Naive B cell (primary cell): ENCODE measurements around the gene LIMS2. TPM values are rescaled to one million over a fixed set of nuclear protein-coding genes. Genes with fewer than 3 reads are reported as not detected.
A peak's percentile ranks its signal among the peaks of the same experiment; 100 is the strongest.

Experiments used
- ATAC-seq, 2 donors: fragments of 150-1000 bp; cut with Tn5 transposase; 2 replicates each; pipeline ENCODE4 v1.10.0; 2021; ENCODE audit warnings: low read depth in 2 of 2, mild to moderate bottlenecking in 2 of 2, moderate library complexity in 2 of 2
- DNase-seq: peaks from one replicate; pipeline ENCODE4 v3.0.0; 2022
- H3K27ac Mint-ChIP-seq, 6 donors: one replicate each; pipeline ENCODE4 v1.8.0; 2020 to 2022; ENCODE audit warnings: mild to moderate bottlenecking in 6 of 6, mixed read lengths in 6 of 6, moderate library complexity in 5 of 6, inconsistent platforms in 2 of 6
- H3K27me3 Mint-ChIP-seq, 3 donors: one replicate each; pipeline ENCODE4 v1.8.0; 2021 to 2022; ENCODE audit warnings: mixed read lengths in 3 of 3, mild to moderate bottlenecking in 1 of 3
- H3K36me3 Mint-ChIP-seq, 2 donors: one replicate each; pipeline ENCODE4 v1.8.0; 2020 to 2022; ENCODE audit warnings: mixed read lengths in 2 of 2, inconsistent platforms in 1 of 2, mild to moderate bottlenecking in 1 of 2
- H3K4me1 Mint-ChIP-seq, 3 donors: one replicate each; pipeline ENCODE4 v1.8.0; 2020 to 2022; ENCODE audit warnings: mixed read lengths in 3 of 3, inconsistent platforms in 1 of 3, mild to moderate bottlenecking in 1 of 3, moderate library complexity in 1 of 3
- H3K4me3 Mint-ChIP-seq, 8 donors: one replicate each; pipeline ENCODE4 v1.8.0; 2020 to 2022; ENCODE audit warnings: mild to moderate bottlenecking in 8 of 8, mixed read lengths in 8 of 8, moderate library complexity in 8 of 8, inconsistent platforms in 2 of 8
- H3K9me3 Mint-ChIP-seq, 7 donors: one replicate each; pipeline ENCODE4 v1.8.0; 2020 to 2022; ENCODE audit warnings: mixed read lengths in 7 of 7, mild to moderate bottlenecking in 5 of 7, inconsistent platforms in 2 of 7, moderate library complexity in 1 of 7
- polyA plus RNA-seq, 6 donors: library from polyadenylated mRNA; unstranded; fragments of 300-500 nt; fragmentation: Illumina TruSeq; gene quantifications; one replicate each; pipeline ENCODE4 v1.2.3, GENCODE V29; 2021; ENCODE audit warnings: low read depth in 6 of 6

The LIMS2 gene
- polyA plus RNA-seq, 6 donors from 2014 or later = 11.2 to 60.4 (median 27.7) TPM

- peaks cover 47 to 68% (median 55%) of the 10 kb centered on the region in 3 donors for H3K4me1 Mint-ChIP-seq
Measured at GRCh38 chr2:127641133-127641532, 34.2 kb downstream of the LIMS2 start.

DNA sequence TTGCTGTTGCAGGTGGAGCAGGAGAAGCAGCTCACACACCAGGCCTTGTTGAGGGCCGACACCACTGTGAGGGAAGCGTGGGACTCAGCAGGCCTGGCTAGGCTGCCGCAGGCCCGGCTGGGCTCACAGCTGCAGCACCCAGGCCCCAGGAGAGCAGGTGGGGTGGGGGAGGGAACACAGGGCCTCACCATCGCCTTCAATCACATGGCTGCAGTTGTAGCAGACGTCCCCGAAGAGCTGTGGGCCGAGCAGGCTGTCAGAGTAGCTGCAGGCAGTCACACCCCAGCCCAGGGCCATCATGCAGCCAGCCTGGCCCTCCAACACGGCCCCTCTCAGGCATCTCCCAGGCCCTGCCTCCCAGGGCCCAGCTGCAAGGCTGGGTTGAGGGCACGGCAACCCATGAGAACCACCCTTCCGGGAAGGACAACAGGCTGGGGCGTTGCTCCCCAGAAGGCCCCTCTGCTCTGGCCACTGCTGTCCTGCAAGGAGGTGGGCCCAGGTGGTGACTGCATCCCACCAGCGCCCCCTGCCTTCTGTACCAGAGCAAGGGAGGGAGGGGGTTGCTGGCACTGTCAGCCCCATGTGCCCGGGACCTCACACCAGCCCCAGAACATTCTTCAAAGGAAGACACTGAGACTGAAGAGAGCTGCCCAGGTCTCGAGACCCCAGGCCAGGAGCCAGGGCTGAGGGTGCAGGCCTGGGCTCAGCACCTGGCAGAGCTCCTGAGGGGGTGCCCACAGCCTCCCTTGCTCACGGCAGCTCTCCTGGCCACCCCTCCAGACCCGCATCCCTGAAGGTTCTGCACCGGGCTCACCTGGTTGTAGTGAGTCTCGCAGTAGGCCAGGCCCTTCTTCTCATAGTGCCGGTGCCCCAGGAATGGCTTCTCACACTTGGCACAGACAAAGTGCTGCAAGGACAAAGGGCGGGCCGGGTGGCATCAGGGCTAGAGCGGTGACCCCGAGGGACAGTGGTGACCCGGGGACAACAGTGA lies 35.0 kb downstream of the LIMS2 start:
- no peaks in the 10 kb centered on the region for H3K36me3 Mint-ChIP-seq
- ATAC-seq (peak; percentile 76 to 81), DNase-seq (peak; percentile 70)

More at GRCh38 chr2:127641133-127641532, 34.2 kb downstream of the LIMS2 start:
- peak overlapping the region in 3 of 6 donors; percentile 69 to 87 (median 76) for H3K27ac Mint-ChIP-seq
- ATAC-seq (no peak), DNase-seq (no peak)
- H3K36me3 Mint-ChIP-seq = no peaks in the 10 kb centered on the region
- peak overlapping the region in 4 of 8 donors; percentile 20 to 72 (median 66) for H3K4me3 Mint-ChIP-seq
- H3K27me3 Mint-ChIP-seq = no peaks in the 10 kb centered on the region
- no peaks in the 10 kb centered on the region for H3K9me3 Mint-ChIP-seq

GRCh38 chr2:127639111-127639474 lies 36.2 kb downstream of the LIMS2 start:
- Mint-ChIP-seq H3K4me3 (peak overlapping the region in 6 of 8 donors; percentile 11 to 85 (median 71)), H3K4me1 (peaks cover 59 to 81% (median 74%) of the 10 kb centered on the region in 3 donors), H3K36me3 (no peaks in the 10 kb centered on the region), H3K9me3 (no peaks in the 10 kb centered on the region), H3K27me3 (no peaks in the 10 kb centered on the region), H3K27ac (peak overlapping the region in 5 of 6 donors; percentile 82 to 98 (median 89))
- DNase-seq (no peak), ATAC-seq (no peak)

More for the DNA sequence above, 35.0 kb downstream of the LIMS2 start:
- H3K27ac Mint-ChIP-seq = peak overlapping the region in 5 of 6 donors; percentile 59 to 94 (median 92)
- H3K4me3 Mint-ChIP-seq = peak overlapping the region in 6 of 8 donors; percentile 15 to 85 (median 66)
- peaks cover 47 to 76% (median 63%) of the 10 kb centered on the region in 3 donors for H3K4me1 Mint-ChIP-seq
- no peaks in the 10 kb centered on the region for H3K9me3 Mint-ChIP-seq
- H3K27me3 Mint-ChIP-seq = no peaks in the 10 kb centered on the region

- H3K4me3 Mint-ChIP-seq = peak overlapping the region in 7 of 8 donors; percentile 66 to 89 (median 78)
- peak overlapping the region in 5 of 6 donors; percentile 87 to 98 (median 92) for H3K27ac Mint-ChIP-seq
- ATAC-seq (peak; percentile 11), DNase-seq (no peak)
- H3K9me3 Mint-ChIP-seq = no peaks in the 10 kb centered on the region
- no peaks in the 10 kb centered on the region for H3K27me3 Mint-ChIP-seq
- H3K4me1 Mint-ChIP-seq = peaks cover 61 to 81% (median 79%) of the 10 kb centered on the region in 3 donors
- no peaks in the 10 kb centered on the region for H3K36me3 Mint-ChIP-seq
Measured at GRCh38 chr2:127638361-127639110, 36.8 kb downstream of the LIMS2 start.

GRCh38 chr2:127637725-127638252 lies 37.5 kb downstream of the LIMS2 start:
- no peak for DNase-seq
- Mint-ChIP-seq H3K36me3 (no peaks in the 10 kb centered on the region), H3K4me1 (peaks cover 68 to 89% (median 84%) of the 10 kb centered on the region in 3 donors), H3K27me3 (no peaks in the 10 kb centered on the region), H3K4me3 (peak overlapping the region in 7 of 8 donors; percentile 72 to 92 (median 80)), H3K9me3 (no peaks in the 10 kb centered on the region), H3K27ac (peak overlapping the region in 4 of 6 donors; percentile 87 to 94 (median 90))
- no peak for ATAC-seq

- no peak for DNase-seq
- Mint-ChIP-seq H3K27me3 (no peaks in the 10 kb centered on the region), H3K9me3 (no peaks in the 10 kb centered on the region), H3K4me3 (peak overlapping the region in 7 of 8 donors; percentile 12 to 92 (median 36)), H3K36me3 (no peaks in the 10 kb centered on the region), H3K27ac (peak overlapping the region in 3 of 6 donors; percentile 60 to 92 (median 87)), H3K4me1 (peaks cover 68 to 91% (median 88%) of the 10 kb centered on the region in 3 donors)
- ATAC-seq = no peak
Measured at GRCh38 chr2:127637236-127637630, 38.1 kb downstream of the LIMS2 start.

GRCh38 chr2:127636248-127637235 lies 38.8 kb downstream of the LIMS2 start:
- peaks cover 66 to 89% (median 85%) of the 10 kb centered on the region in 3 donors for H3K4me1 Mint-ChIP-seq
- H3K4me3 Mint-ChIP-seq = peak overlapping the region in 7 of 8 donors; percentile 35 to 75 (median 53)
- DNase-seq (no peak), ATAC-seq (no peak)
- no peaks in the 10 kb centered on the region for H3K27me3 Mint-ChIP-seq
- H3K36me3 Mint-ChIP-seq = no peaks in the 10 kb centered on the region
- peak overlapping the region in 5 of 6 donors; percentile 33 to 91 (median 60) for H3K27ac Mint-ChIP-seq
- no peaks in the 10 kb centered on the region for H3K9me3 Mint-ChIP-seq

DNA sequence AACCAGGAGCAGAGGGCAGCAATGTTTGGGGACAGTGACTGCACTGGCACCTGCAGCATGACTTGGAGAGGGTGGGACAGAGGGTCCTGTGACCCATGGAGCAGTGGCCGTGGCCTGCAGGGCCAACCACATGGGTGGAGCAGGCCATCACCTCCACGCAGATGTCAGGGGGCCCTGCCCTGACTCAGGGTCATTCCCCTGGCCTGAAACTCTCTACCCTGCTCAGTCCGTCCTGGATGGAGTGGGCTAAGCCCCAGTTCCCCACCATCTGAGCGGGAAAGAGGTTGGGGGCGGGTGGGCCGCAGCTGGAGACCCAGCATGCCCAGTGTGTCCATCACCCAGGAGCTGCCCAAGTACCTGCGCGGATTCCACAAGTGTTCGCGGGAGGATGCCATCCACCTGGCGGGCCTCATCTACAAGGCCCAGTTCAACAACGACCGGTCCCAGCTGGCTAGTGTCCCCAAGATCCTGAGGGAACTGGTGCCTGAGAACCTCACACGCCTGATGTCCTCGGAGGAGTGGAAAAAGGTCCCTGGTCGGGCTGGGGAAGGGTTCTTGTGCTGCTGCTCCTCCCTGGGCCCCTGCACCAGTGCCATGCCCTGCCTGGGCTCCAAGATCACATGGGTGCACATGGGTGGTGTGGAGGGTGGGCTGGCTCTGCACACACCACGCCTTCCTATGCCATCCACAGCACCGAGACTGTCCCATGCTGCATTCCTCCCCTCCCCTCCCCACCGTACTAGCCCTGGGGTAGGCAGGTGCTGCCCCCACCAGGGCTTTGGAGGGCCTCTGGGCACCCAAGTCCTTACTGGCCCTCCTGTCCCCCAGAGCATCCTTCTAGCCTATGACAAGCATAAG lies 39.7 kb downstream of the LIMS2 start:
- peaks cover 72 to 92% (median 90%) of the 10 kb centered on the region in 3 donors for H3K4me1 Mint-ChIP-seq
- H3K9me3 Mint-ChIP-seq = no peaks in the 10 kb centered on the region
- no peak for DNase-seq
- no peak for ATAC-seq
- H3K36me3 Mint-ChIP-seq = no peaks in the 10 kb centered on the region
- H3K4me3 Mint-ChIP-seq = peak overlapping the region in 6 of 8 donors; percentile 32 to 81 (median 46)
- H3K27ac Mint-ChIP-seq = peak overlapping the region in 5 of 6 donors; percentile 74 to 93 (median 90)
- no peaks in the 10 kb centered on the region for H3K27me3 Mint-ChIP-seq

DNA sequence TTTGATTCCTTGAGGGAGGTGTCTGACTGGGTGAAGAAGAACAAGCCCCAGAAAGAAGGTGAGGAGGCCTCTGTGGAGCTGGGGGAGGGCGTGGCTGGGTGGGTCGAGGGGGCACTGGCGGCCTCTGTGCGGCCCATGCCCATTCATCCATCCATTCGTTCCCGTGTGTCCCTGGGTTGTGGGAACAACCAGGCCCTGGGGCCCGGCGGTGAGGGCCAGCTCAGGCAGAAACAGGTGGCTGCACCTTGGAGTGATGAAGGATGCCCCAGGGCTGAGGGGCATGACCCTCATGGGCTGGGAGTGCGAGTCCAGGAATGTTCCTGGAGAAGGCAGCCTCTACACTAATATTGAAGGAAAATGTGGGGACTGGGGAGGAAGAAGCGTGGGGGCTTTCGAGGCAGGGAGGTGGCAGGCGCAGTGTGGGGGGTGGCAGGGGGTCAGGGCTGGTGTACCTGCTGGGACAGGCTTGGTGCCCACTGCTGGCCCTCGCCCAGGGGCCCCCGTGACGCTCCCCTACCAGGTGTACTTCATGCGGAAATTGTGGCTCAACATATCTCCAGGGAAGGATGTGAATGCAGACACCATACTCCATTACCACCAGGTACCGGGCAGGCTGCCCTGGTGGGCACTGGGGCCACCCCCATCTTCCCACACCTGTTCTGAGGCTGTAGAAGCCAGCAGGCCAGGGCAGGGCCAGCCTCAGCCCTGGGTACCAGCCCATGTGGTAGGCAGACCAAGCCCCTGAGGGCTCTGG lies 40.5 kb downstream of the LIMS2 start:
- ATAC-seq (no peak), DNase-seq (no peak)
- H3K4me1 Mint-ChIP-seq = peaks cover 74 to 92% (median 91%) of the 10 kb centered on the region in 3 donors
- no peaks in the 10 kb centered on the region for H3K9me3 Mint-ChIP-seq
- H3K27ac Mint-ChIP-seq = peak overlapping the region; percentile 21 to 97 (median 93)
- H3K4me3 Mint-ChIP-seq = peak overlapping the region in 7 of 8 donors; percentile 3 to 81 (median 46)
- H3K27me3 Mint-ChIP-seq = no peaks in the 10 kb centered on the region
- H3K36me3 Mint-ChIP-seq = no peaks in the 10 kb centered on the region

DNA sequence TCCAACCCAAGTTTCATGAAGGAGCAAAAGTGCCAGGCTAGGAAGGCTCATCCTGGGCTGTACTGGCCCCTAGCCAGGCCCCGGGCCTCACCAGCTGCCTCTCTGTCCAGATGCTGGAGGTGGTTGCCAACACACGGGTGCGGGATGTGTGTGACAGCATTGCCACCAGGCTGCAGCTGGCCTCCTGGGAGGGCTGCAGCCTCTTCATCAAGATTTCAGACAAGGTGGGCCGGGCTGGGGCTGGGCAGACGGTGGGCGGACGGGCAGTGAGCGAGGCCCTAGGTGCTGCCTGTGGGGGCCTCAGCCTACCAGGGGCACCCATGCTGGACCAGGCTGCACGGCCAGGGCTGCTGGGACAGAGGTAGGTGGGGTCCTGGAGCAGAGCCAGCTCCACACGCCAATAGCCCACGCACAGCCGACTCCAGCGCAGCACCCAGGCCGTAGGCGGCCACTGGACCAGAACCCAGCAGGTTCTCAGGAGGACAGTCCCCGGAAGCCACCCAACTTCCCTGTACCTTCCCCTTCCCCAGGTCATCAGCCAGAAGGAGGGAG lies 41.2 kb downstream of the LIMS2 start:
- Mint-ChIP-seq H3K27me3 (no peaks in the 10 kb centered on the region), H3K27ac (peak overlapping the region; percentile 93 to 97 (median 95)), H3K36me3 (no peaks in the 10 kb centered on the region), H3K4me3 (peak overlapping the region in 7 of 8 donors; percentile 46 to 81 (median 75)), H3K4me1 (peaks cover 74 to 92% (median 90%) of the 10 kb centered on the region in 3 donors), H3K9me3 (no peaks in the 10 kb centered on the region)
- ATAC-seq = peak; percentile 7 to 8
- no peak for DNase-seq
